Forelimb muscle (tissue), 1 donor: Measurements from ENCODE around the gene ZBTB5. TPM values are rescaled to one million over a fixed set of nuclear protein-coding genes. Genes with fewer than 3 reads are reported as not detected.
"Not testable (repeated sequence)": the region's sequence is repeated elsewhere in the genome, so short reads cannot be mapped to it uniquely, and the experiment has no call there.

Experiments
- DNase-seq: peaks from one replicate; pipeline ENCODE4 v3.0.0-alpha.2; 2013; ENCODE audit warnings: low read depth
- polyA plus RNA-seq: library from polyadenylated mRNA; unstranded; fragments of 120-200 nt; gene quantifications from one replicate; pipeline ENCODE4 v1.2.1, GENCODE V29; 2013; ENCODE audit not compliant: insufficient read length

ZBTB5 gene
- polyA plus RNA-seq, 1 donor: 14.8 TPM

GRCh38 chr9:37406603-37407401 lies 58.4 kb downstream of the ZBTB5 start:
- DNase-seq: no peak

GRCh38 chr9:37405764-37406380 lies 59.4 kb downstream of the ZBTB5 start:
- no peak for DNase-seq

GRCh38 chr9:37405350-37405749 lies 59.9 kb downstream of the ZBTB5 start:
- no peak for DNase-seq

DNA sequence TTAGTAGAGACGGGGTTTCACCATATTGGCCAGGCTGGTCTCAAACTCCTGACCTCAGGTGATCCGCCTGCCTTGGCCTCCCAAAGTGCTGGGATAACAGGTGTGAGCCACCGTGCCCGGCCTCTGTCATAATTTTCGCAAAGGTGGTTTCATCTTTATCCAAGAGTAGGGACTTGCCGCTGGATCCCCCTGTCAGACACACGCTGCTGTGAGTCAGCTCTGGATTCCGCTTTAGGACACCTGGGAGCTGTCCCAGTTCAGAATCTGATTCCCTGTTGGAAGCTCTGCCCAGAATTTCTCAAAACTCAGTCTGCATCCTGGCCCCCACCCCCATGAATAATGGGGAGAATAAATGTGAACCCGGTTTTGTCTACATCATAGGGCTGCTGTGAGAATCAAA lies 60.7 kb downstream of the ZBTB5 start:
- no peak for DNase-seq

DNA sequence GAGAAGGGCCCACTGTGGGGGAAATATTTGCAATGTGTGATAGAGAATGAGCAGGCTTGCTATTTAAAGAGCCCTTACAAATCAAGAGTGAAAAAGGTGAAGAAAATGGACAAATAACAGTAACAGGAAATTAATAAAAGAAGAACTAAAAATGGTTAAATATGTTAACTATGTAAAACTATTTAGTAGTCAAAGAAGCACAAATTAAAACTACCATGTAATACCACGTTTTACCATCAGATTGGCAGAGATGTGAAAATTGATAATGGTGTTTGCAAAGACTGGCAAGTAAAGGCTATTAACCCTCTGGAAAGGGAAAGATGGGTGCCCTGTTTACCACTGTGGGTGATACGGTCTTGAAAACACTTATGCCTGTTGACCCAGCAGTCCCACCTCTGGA lies 65.9 kb downstream of the ZBTB5 start:
- no peak for DNase-seq

- DNase-seq: no peak
Observed at GRCh38 chr9:37398464-37399025, 66.7 kb downstream of the ZBTB5 start.

DNA sequence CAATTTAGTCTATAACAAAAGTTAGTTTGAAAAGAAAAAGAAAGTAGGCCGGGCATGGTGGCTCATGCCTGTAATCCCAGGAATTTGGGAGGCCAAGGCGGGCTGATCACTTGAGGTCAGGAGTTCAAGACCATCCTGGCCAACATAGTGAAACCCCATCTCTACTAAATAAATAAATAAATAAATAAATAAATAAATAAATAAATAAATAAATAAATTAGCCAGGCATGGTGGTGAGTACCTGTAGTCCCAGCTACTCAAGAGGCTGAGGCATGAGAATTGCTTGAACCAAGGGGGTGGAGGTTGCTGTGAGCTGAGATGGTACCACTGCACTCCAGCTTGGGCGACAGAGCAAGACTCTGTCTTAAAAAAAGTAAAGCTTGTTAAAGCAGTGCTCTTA lies 67.3 kb downstream of the ZBTB5 start:
- DNase-seq: not testable (repeated sequence)

DNA sequence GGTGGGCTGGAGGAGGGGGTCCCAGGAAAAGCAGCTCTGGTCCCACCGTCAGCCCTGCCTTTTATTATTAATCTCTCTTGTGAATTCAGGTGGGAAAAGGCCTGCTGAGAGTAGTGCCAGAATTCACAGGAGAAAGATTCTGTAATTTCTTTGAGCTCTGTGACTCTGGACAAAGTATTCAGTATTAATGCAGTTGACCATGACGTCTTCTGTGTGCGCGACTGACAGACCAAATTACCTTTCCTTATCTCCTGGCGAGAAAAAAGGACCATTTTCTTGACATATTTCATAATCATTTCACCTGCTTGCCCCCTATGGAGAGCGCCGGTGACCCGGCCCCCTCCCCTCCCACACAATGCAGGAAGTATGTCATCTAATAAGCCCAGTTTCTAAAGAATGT lies 69.6 kb downstream of the ZBTB5 start:
- DNase-seq: no peak

- no peak for DNase-seq
Observed at GRCh38 chr9:37395229-37395628, 70.0 kb downstream of the ZBTB5 start.

DNA sequence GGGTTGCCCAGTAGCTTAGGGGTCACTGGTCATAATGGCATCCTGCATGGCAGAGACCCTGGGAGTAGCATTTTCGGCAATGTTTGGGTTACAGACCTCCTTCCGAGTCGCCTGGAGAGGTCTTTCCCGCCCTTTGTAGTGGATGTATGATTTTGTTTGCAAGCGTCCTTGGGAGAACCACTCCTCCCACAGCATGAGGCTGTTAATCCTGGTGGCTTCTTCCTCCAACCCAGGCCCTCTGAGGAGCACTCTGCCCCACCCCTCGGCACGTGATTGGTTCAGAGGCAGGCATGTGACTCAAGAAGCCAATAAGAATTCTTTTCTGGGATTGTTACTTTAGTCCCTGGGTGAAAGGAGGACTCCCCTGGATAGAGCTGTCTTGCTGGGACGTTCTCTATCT lies 73.0 kb downstream of the ZBTB5 start:
- DNase-seq: no peak

DNA sequence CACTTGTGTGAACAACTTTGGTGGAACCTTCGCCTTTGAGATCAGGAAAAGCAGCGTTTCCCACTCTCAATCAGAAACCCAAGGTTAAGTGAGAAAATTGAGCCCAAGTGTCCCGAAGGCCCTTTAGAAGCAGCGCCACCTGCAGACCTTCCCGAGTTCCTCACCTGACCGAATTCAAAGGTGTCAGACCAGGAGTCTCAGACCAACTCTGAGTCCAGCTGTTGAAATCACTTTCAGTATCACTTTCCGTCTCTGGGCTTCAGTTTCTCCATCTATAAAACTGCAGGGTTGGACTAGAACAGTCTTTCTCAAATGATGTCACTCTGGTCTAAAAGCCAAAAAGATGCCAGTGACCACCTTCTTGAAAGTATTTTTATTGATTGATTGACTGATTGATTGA lies 74.5 kb downstream of the ZBTB5 start:
- DNase-seq: no peak

Other genes starting within 250 kb of the ZBTB5 start
- gene GRHPR, start 42.8 kb downstream of the ZBTB5 start, polyA plus RNA-seq: 124 TPM
- 27.3 TPM for gene POLR1E, start 20.5 kb upstream of the ZBTB5 start, polyA plus RNA-seq
- 39.4 TPM for gene FBXO10, start 110.9 kb upstream of the ZBTB5 start, polyA plus RNA-seq
- gene TOMM5, start 127.1 kb upstream of the ZBTB5 start, polyA plus RNA-seq: 68.8 TPM
- gene FRMPD1, start 185.5 kb upstream of the ZBTB5 start, polyA plus RNA-seq: 12.5 TPM